Hepatic stellate cell (primary cell): Measurements from ENCODE around the gene KRI1.
A peak's percentile ranks its signal among the peaks of the same experiment; 100 is the strongest.

Experiments
- DNase-seq: peaks from one replicate; pipeline ENCODE4 v3.0.0; 2011; ENCODE audit warnings: low spot score

The KRI1 gene

DNA sequence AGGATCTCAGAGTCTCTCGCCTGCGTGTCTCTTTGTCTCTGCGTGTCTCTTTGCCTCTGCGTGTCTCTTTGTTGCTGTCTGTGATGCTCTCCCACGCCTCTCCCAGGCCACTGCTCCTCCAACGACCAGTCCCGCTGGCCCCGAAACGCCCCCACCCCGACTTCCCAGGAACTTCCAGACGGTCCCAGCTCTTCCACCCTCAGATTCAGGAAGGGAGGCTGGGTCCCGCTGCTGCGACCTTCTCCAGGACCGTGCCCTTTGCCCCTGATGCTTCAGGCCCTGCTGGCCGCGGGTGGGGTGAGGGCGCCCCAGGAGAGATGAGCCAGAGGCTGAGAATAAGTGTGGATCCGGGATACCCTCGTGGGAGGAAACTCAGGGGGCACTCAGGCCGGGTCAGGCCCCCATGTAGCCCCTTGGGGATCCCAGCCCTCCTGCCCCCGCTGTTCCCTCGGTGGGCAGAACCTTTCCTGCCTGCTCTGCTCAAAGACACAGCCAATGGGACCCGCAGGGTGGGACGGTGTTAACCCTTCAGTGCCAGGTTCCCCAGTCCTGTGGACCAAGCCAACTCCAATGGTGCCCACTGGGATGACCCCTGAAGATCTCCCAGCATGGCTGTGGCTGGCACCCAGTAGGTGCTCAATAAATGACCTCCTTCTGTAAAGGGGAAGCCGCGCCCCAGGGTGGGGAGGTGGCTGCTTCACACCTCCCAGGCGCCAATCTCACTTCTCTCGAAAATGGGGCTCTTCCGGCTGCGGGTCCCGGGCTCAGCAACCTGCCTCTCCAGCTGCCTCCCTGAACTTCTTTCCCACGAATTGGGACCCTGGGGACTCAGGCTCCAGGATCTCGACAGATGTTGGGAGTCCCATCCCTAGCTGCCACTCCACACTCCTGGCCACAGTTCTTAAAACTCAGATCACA is 47.1 kb downstream of the KRI1 start:
- DNase-seq, result no peak

DNA sequence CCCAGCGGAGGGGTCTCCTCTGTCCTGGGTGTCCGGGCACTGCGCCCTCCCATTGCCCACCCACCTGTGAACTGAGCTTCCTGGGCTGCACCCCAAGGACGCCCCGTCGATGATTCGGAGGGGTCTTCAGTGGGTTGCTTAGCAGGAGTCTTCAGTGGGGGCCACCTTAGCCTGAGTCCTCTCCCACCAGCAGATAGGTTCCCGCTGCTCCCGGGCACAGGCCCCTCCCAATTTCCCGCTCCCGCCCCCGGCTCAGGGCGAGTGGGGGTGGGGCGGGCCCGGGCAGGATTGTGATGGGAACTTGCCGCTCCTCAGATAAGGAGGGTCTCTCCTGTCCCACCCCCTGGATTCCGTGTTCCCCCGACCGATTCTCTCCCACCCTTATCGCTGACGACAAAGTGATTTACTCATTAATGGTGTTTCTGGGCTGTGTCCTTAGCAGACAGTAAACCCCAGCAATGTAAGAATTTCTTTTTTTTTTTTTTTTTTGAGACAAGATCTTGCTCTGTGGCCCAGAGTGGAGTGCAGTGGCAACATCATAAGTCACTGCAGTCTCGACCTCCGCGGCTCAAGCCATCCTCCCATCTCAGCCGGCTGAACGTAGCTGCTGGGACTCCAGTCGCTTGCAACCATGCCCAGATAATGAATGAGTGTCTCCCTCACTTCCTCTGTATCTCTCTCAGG is 47.9 kb downstream of the KRI1 start:
- peak; percentile 83 for DNase-seq

DNA sequence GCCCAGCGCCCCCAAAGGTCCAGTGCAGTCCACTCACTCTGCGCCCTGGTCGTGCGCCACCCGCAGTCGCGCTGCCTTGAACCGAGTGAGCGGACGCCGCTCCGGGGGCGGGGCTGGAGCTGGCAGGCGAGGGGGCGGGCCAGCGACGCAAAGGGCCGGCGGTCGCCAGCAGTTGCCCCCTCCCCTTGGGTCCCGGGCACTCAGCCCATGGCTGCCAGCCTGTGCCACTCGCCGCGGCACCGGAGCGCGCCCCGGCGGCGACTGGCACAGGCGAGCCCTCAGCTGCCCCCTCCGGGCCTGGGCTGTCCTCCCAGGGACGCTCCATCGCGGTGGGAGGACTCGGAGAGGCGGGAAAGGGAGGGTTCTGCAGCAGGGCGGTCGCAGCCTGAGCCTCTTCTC is 48.5 kb downstream of the KRI1 start, which contains the start of gene S1PR5:
Gene S1PR5, minus strand, starts transcription at position 87 of the 399 bp plus-strand sequence. CDS start 2,436 bp downstream, outside the sequence.
- peak; percentile 70 for DNase-seq

DNA sequence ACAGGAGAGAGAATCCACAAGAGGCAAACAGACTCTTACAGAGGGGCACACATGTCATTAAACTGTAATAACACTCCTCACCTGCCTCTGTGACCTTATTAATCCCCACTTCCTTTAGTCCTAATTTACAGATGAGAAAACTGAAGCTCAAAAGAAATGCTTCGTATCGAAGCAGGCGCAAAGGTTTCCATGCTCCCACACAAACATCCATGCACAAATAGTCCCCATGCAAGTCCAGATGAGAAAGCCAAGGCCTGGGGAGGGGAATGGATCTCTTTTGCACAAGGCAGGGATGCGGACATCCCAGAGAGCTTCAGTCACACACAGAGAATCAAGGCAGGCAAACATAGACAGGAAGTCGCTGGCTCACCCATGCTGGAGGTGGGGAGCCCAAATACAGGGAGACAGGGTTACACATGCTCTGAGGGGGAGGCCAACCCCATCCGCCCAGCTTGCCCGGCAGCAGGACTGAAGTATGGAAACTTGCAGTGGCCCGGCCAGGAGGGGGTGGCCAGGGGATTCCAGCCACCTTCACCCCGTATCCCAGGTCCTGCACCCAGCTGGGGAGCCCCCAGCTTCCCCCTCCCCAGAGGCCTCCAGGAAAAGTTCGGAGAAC is 49.0 kb downstream of the KRI1 start:
- DNase-seq, result peak; percentile 83

DNA sequence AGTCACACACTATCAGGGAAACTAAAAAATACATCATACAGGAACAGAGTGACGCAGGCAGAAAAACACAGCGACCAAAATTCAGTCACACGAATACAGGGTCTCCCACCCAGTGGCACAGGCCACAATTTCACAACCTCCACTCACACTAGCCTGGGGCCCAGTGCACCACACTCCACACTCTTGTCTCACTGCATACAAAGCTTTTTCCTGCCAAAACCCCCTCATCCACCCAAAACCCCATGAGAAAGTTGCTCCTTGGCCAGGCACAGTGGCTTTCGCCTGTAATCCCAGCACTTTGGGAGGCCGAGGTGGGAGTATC is 49.8 kb downstream of the KRI1 start:
- DNase-seq, result no peak

DNA sequence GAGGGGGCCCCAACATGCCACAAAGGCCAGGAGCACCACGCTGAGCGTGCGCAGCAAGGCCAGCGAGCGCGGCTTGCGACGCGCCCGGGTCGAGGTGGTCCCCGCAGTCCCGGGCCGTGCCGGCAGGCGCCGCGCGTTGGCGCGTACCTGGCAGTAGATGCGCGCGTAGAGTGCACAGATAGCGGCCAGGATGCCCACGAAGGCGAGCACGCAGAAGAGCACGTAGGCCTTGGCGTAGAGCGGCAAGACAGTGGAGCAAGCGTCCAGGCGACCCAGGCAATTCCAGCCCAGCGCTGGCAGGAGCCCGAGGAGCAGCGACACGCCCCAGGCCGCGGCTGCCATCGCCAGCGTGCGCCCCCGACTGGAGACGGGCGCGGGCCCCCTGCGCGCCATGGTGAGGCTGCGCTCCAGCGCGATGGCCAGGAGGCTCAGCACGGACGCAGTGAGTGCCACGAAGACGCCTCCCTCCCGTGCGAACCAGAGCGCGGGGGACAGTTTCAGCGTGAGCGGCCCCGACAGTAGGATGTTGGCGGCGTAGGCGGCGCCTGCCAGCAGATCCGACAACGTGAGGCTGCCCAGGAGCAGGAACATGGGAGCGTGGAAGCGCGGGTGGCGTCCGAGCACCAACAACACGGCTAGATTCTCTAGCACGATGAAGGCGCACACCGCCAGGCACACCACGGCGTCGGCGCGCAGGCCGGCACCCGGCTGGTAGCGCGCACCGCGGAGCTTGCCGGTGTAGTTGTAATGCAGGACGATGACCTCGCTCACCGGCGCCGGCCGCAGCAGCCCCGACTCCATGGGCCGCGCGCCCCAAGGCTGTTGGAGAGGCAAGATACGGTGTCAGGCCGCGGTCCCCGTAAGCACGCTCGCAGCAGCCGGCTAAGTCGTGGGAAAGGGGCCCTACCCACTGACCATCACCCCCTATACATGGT is 51.3 kb downstream of the KRI1 start:
- DNase-seq, result no peak

DNA sequence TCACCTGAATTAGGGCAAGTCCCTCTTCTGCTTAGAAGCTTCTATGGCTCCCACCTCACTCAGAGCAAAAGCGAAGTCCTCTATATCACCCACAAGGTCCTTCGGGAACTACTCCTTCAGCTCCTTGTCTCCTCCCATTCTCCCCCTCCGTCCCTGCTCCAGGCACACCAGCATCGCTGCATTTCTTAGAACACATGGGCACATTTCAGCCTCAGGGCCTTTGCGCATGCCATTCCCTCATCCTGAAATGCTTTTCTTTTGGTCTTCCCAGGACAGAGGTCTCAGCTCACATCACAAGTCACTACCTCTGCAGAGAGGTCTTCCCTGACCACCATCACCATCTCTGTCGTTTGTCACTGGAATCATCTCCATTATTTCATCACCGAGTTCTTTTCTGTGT is 52.6 kb downstream of the KRI1 start:
- DNase-seq, result no peak

DNA sequence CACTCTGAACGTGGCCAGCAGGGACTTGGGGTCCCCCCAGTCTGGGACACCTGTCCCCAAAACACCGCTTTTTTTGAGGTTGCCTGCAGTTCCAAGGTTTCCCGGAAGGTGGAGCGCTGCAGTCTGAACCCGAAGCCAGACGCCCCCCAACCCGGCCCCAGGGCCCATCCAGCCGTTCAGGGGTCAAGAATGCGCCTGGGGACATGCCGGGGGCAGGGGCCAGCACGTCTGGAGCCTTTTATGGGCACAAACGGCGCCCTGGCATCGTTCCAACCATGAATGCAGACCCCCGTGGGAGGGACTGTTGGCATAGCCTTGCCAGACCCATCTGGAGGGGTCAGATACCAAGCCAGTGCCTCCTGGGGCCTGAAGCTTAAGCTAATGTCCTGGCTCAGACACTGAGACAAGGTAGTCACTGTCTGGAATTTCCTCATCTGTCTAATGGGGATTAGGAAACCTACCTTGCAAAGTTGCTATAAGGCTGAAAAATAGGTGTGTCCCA is 55.5 kb downstream of the KRI1 start:
- no peak for DNase-seq

DNA sequence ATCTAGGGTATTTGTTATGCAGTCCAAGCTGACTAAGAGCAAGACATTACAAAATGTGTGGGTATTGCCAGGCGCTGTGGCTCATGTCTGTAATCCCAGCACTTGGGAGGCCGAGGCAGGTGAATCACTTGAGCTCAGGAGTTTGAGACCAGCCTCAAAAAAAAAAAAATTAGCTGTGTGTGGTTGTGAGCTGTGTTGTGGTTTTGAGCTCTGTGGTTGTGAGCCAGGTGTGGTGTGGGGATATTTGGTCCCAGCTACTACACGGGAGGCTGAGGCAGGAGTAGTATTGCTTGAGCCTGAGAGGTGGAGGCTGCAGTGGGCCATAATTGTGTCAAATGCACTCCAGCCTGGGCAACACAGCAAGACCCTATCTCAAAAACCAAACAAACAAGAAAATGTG is 57.1 kb downstream of the KRI1 start:
- no peak for DNase-seq

DNA sequence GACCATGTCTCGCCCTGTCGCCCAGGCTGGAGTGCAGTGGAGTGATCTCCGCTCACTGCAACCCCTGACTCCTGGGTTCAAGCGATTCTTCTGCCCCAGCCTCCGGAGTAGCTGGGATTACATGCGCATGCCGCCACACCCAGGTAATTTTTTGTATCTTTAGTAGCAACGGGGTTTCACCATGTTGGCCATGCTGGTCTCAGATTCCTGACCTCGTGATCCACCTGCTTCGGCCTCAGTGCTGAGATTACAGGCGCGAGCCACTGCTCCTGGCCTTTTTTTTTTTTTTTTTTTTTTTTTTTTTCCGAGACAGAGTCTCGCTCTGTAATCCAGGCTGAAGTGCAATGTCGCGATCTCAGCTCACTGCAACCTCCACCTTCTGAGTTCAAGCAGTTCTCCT is 57.8 kb downstream of the KRI1 start:
- no peak for DNase-seq

DNA sequence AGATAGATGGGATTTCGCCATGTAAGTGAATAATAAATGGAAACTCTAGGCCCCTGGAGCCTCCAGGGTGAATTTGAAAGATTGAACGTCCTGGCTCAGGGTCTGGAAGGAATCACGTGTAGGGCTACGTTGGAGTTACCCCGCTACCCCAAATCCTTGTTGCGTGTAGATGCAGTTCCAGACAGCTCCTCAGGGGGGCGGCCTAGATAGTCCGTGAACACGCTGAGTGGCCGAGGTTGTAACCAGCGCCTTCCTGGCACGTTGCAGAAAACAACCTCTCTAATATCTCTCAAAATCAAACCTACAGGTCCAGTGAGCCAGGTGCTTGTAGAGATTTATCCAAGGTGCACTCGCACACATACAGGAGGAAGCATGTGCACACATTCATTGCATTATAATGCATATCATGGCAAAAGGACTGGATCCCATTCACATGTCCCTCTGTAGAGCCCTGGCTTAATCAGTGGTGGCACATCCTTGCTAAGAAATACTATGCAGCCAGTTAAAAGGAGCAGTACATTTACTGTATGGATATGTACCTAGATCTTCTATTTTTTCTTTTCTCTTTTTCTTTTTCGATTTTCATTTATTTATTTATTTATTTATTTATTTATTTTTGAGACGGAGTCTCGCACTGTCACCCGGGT is 60.1 kb downstream of the KRI1 start:
- peak; percentile 66 for DNase-seq
